Spleen (tissue), 11 donors: Measurements from ENCODE around the gene BTBD16. TPM values are rescaled to one million over a fixed set of nuclear protein-coding genes. Genes with fewer than 3 reads are reported as not detected.

ENCODE experiments used
- DNase-seq: peaks from one replicate; pipeline ENCODE4 v3.0.0-alpha.2; 2020
- H3K27ac ChIP-seq, 8 donors: fragments of 200-600 bp; sonication (generic) in 7 of 8; 1 replicate in 4 of 8; 2 replicates in 4 of 8; pipeline versions ENCODE4 v1.5.0 to v1.8.0; 2016 to 2021; ENCODE audit warnings: inconsistent platforms in 4 of 8, mild to moderate bottlenecking in 4 of 8, moderate library complexity in 1 of 8
- H3K27me3 ChIP-seq, 7 donors: fragments of 200-600 bp; sonication (generic) in 6 of 7; replicated peaks in 1 of 7; 1 replicate in 4 of 7; 2 replicates in 3 of 7; pipeline versions ENCODE4 v1.5.0 to v1.8.0; 2016 to 2021; ENCODE audit warnings: inconsistent platforms in 3 of 7, mild to moderate bottlenecking in 1 of 7
- H3K36me3 ChIP-seq, 6 donors: fragments of 200-600 bp; sonication (generic) in 5 of 6; 1 replicate in 4 of 6; 2 replicates in 2 of 6; pipeline versions ENCODE4 v1.5.0 to v1.8.0; 2016 to 2021; ENCODE audit warnings: inconsistent platforms in 2 of 6
- H3K4me1 ChIP-seq, 6 donors: fragments of 200-600 bp; sonication (generic) in 5 of 6; 1 replicate in 3 of 6; 2 replicates in 3 of 6; pipeline versions ENCODE4 v1.5.0 to v1.8.0; 2016 to 2021; ENCODE audit warnings: inconsistent platforms in 3 of 6
- H3K4me3 ChIP-seq, 8 donors: fragments of 200-600 bp; sonication (generic) in 7 of 8; 1 replicate in 4 of 8; 2 replicates in 4 of 8; pipeline versions ENCODE4 v1.5.0 to v1.8.0; 2016 to 2021; ENCODE audit warnings: inconsistent platforms in 4 of 8, mild to moderate bottlenecking in 4 of 8, moderate library complexity in 2 of 8
- H3K9me3 ChIP-seq, 8 donors: fragments of 200-600 bp; sonication (generic) in 7 of 8; 1 replicate in 4 of 8; 2 replicates in 4 of 8; pipeline versions ENCODE4 v1.5.0 to v1.8.0; 2016 to 2021; ENCODE audit warnings: inconsistent platforms in 4 of 8
- POLR2A ChIP-seq, 3 donors: fragments of 450-650 bp; IDR thresholded peaks; one replicate each; pipeline ENCODE4 v1.5.1; 2017; ENCODE audit warnings: antibody characterized with exemption in 3 of 3, mild to moderate bottlenecking in 1 of 3
- POLR2AphosphoS5 ChIP-seq, 3 donors: sonication (generic); formaldehyde crosslinking; IDR thresholded peaks; one replicate each; pipeline ENCODE4 v1.5.1; 2017; ENCODE audit warnings: antibody characterized with exemption in 3 of 3
- WGBS, 5 donors: extraction: QIAGEN DNeasy Blood & Tissue Kit in 3 of 5; methylation state at CpG; one replicate each; pipeline versions ENCODE4 v1.1.5 to v1.1.7; 2013 to 2018; 5-methylcytosine and 5-hydroxymethylcytosine counted together
- intact Hi-C: fragments of 100-400 bp; cut with DNase I; formaldehyde crosslinking; loops from one replicate; pipeline ENCODE4 v1.15.0; 2023; ENCODE audit warnings: low total_unique reads
- polyA plus RNA-seq, 3 donors: library from polyadenylated mRNA; stranded (reverse); fragments of 200-250 nt; gene quantifications; one replicate each; pipeline ENCODE4 v1.2.1, GENCODE V29; 2013
- total RNA-seq, 7 donors: library from RNA; depleted of rRNA in 3 of 7; stranded (reverse); fragments of >200 nt in 3 of 7; fragmentation: NEBNext Ultra II Directional in 4 of 7; extraction: Animal tissue kit (Norgen Biotek cat#: 25700) in 4 of 7; gene quantifications; one replicate each; pipeline versions ENCODE4 v1.1.0 to v1.2.1, GENCODE V29; 2016 to 2021
- TF ChIP-seq, protein P1 (sequence below), 11 experiments: fragments of 200-600 bp in 7 of 11; fragments of 450-650 bp in 4 of 11; sonication (generic) in 4 of 11; IDR thresholded peaks in 8 of 11; conservative IDR thresholded peaks in 3 of 11; 1 replicate in 7 of 11; 2 replicates in 4 of 11; pipeline versions ENCODE4 v1.4.0 to v1.8.0; 2016 to 2021; ENCODE audit warnings: antibody characterized with exemption in 11 of 11, inconsistent platforms in 4 of 11, mild to moderate bottlenecking in 1 of 11
- donor health status: healthy with polysubstance abuse.
- donor health status: DM: no; HTN: no; CAD: no; lungs with moderate emphysema.
- donor health status: DM: no; HTN: no; CAD: no.
- donor health status: Bipolar disorder and iron deficiency.
- donor health status: healthy.
- donor health status: DM: no; HTN: no; CAD: no.
- donor health status: DM: yes; HTN: yes; CAD: no.

BTBD16 gene
- total and polyA plus RNA-seq, 10 donors: 0.04 to 0.10 TPM; not detected in 8

GRCh38 chr10:122348935-122349361, 77.9 kb downstream of the BTBD16 start:
- H3K4me1 ChIP-seq: peaks cover 0 to 4% (median 0%) of the 10 kb centered on the region in 6 donors
- H3K4me3 ChIP-seq: no peak overlapping the region
- TF ChIP-seq POLR2AphosphoS5 (IDR thresholded peaks at IDR 0.05) (no peak), POLR2A (IDR thresholded peaks at IDR 0.05) (no peak)
- TF ChIP-seq, protein P1, sequence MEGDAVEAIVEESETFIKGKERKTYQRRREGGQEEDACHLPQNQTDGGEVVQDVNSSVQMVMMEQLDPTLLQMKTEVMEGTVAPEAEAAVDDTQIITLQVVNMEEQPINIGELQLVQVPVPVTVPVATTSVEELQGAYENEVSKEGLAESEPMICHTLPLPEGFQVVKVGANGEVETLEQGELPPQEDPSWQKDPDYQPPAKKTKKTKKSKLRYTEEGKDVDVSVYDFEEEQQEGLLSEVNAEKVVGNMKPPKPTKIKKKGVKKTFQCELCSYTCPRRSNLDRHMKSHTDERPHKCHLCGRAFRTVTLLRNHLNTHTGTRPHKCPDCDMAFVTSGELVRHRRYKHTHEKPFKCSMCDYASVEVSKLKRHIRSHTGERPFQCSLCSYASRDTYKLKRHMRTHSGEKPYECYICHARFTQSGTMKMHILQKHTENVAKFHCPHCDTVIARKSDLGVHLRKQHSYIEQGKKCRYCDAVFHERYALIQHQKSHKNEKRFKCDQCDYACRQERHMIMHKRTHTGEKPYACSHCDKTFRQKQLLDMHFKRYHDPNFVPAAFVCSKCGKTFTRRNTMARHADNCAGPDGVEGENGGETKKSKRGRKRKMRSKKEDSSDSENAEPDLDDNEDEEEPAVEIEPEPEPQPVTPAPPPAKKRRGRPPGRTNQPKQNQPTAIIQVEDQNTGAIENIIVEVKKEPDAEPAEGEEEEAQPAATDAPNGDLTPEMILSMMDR (IDR thresholded peaks at IDR 0.05 in 8 of 11, conservative IDR thresholded peaks at IDR 0.05 in 3 of 11): no peak
- peaks cover 0 to 25% (median 0%) of the 10 kb centered on the region in 7 donors for H3K27me3 ChIP-seq
- no peak overlapping the region for H3K27ac ChIP-seq
- peaks cover 0 to 5% (median 0%) of the 10 kb centered on the region in 8 donors for H3K9me3 ChIP-seq
- 69 to 83% (median 70%) methylated on average over 7 of the region's 7 CpGs for WGBS, 5 donors
- H3K36me3 ChIP-seq: no peaks in the 10 kb centered on the region
- DNase-seq: no peak
- intact Hi-C loops: loop anchor here (5.0 kb wide), 1 partner anchor 88 kb away; no protein-coding TSS in a partner anchor

GRCh38 chr10:122349758-122350369, 78.8 kb downstream of the BTBD16 start:
- Histone ChIP-seq H3K27me3 (peaks cover 0 to 30% (median 0%) of the 10 kb centered on the region in 7 donors), H3K9me3 (peaks cover 0 to 5% (median 0%) of the 10 kb centered on the region in 8 donors), H3K4me3 (no peak overlapping the region), H3K27ac (no peak overlapping the region), H3K4me1 (peaks cover 0 to 4% (median 0%) of the 10 kb centered on the region in 6 donors), H3K36me3 (no peaks in the 10 kb centered on the region)
- no peak for DNase-seq
- TF ChIP-seq, protein P1 (IDR thresholded peaks at IDR 0.05 in 8 of 11, conservative IDR thresholded peaks at IDR 0.05 in 3 of 11): no peak
- TF ChIP-seq POLR2A (IDR thresholded peaks at IDR 0.05): no peak
- TF ChIP-seq POLR2AphosphoS5 (IDR thresholded peaks at IDR 0.05): no peak
- 64 to 80% (median 76%) methylated on average over 2 to 3 of the region's 3 CpGs for WGBS, 5 donors
- intact Hi-C loops: loop anchor here (5.0 kb wide), 1 partner anchor 87 kb away; no protein-coding TSS in a partner anchor

DNA sequence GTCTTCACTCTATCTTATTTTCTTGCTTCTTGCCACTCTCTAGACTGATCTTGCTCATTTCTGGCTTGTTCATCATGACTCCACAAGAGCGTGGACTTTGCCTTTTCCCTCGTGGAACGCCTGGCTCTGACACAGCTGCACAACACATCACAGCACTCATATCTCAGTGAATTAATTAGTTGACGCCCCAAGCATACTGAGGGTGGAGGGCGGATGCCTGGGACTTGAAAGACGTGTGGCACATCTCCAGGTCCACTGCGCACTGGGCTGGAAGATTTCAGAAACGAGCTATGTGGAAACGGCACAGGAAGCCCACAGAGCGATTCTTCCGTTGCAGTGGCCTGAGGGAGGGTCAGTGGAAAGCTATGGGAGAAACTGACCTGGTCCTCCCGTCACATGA, 79.8 kb downstream of the BTBD16 start:
- no peak for DNase-seq
- peaks cover 0 to 5% (median 0%) of the 10 kb centered on the region in 8 donors for H3K9me3 ChIP-seq
- no peak for TF ChIP-seq POLR2A (IDR thresholded peaks at IDR 0.05)
- TF ChIP-seq POLR2AphosphoS5 (IDR thresholded peaks at IDR 0.05): no peak
- TF ChIP-seq, protein P1 (IDR thresholded peaks at IDR 0.05 in 8 of 11, conservative IDR thresholded peaks at IDR 0.05 in 3 of 11): no peak
- peaks cover 0 to 38% (median 0%) of the 10 kb centered on the region in 7 donors for H3K27me3 ChIP-seq
- no peak overlapping the region for H3K27ac ChIP-seq
- no peak overlapping the region for H3K4me3 ChIP-seq
- H3K4me1 ChIP-seq: peaks cover 0 to 4% (median 0%) of the 10 kb centered on the region in 6 donors
- intact Hi-C loops: no loop called here
- H3K36me3 ChIP-seq: no peaks in the 10 kb centered on the region
- WGBS, 5 donors: 73 to 84% (median 79%) methylated on average over 12 of the region's 12 CpGs

- H3K4me1 ChIP-seq: peaks cover 0 to 4% (median 0%) of the 10 kb centered on the region in 6 donors
- H3K36me3 ChIP-seq: no peaks in the 10 kb centered on the region
- peaks cover 0 to 6% (median under 1%) of the 10 kb centered on the region in 8 donors for H3K9me3 ChIP-seq
- no peak for DNase-seq
- WGBS, 5 donors: 54 to 71% (median 58%) methylated on average over 6 to 8 of the region's 8 CpGs
- intact Hi-C loops: no loop called here
- TF ChIP-seq POLR2AphosphoS5 (IDR thresholded peaks at IDR 0.05) (no peak), POLR2A (IDR thresholded peaks at IDR 0.05) (no peak)
- TF ChIP-seq, protein P1 (IDR thresholded peaks at IDR 0.05 in 8 of 11, conservative IDR thresholded peaks at IDR 0.05 in 3 of 11): no peak
- no peak overlapping the region for H3K27ac ChIP-seq
- no peak overlapping the region for H3K4me3 ChIP-seq
- peaks cover 0 to 38% (median 0%) of the 10 kb centered on the region in 7 donors for H3K27me3 ChIP-seq
Measured at GRCh38 chr10:122352817-122353525, 81.9 kb downstream of the BTBD16 start.
